Heart left ventricle (tissue), 13 donors: ENCODE results near the gene MRPS5.

ENCODE experiments used
- POLR2A ChIP-seq, 2 donors: fragments of 450-650 bp; IDR thresholded peaks; one replicate each; pipeline ENCODE4 v1.6.1; 2017; ENCODE audit warnings: antibody characterized with exemption in 2 of 2, mild to moderate bottlenecking in 2 of 2, moderate library complexity in 2 of 2
- TF ChIP-seq, protein P1 (sequence below), 12 donors: fragments of 200-600 bp; sonication (generic) in 4 of 12; IDR thresholded peaks; one replicate each; pipeline versions ENCODE4 v1.5.0 to v1.8.0; 2018 to 2022; ENCODE audit warnings: antibody characterized with exemption in 12 of 12, mild to moderate bottlenecking in 5 of 12
- donor health status: ischemic (EF 13 %, LVEDD 7.1; RV severe dilation, severe dysfunction).
- donor health status: DM: no; HTN: yes; CAD: no.
- donor health status: DM: no; HTN: no; CAD: no.
- donor health status: ischemic (EF 25% LVEDD 6.9; RV normal size, moderate dysfunction).
- donor health status: ischemic (EF 25% LVEDD 5.7; RV mildly dilated, moderate dysfunction).
- donor health status: ischemic (EF 35%, LVEDD 5.7; RV mildly dilated, moderate dysfunction).
- donor health status: nonischemic (EF 11% LVEDD 7.7; RV severe dilation, severe dysfunction).
- donor health status: DM: yes; HTN: yes; CAD: no.
- donor health status: PGD.
- donor health status: ischemic (EF 29% LVEDD 5.4; RV normal size, mild dysfunction).
- donor health status: nonischemic (EF 23%, LVEDD 6.1; RV moderate dilation, normal function).

GRCh38 chr2:95165030-95165370, 43.4 kb upstream of the MRPS5 start:
- TF ChIP-seq, protein P1, sequence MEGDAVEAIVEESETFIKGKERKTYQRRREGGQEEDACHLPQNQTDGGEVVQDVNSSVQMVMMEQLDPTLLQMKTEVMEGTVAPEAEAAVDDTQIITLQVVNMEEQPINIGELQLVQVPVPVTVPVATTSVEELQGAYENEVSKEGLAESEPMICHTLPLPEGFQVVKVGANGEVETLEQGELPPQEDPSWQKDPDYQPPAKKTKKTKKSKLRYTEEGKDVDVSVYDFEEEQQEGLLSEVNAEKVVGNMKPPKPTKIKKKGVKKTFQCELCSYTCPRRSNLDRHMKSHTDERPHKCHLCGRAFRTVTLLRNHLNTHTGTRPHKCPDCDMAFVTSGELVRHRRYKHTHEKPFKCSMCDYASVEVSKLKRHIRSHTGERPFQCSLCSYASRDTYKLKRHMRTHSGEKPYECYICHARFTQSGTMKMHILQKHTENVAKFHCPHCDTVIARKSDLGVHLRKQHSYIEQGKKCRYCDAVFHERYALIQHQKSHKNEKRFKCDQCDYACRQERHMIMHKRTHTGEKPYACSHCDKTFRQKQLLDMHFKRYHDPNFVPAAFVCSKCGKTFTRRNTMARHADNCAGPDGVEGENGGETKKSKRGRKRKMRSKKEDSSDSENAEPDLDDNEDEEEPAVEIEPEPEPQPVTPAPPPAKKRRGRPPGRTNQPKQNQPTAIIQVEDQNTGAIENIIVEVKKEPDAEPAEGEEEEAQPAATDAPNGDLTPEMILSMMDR (IDR thresholded peaks at IDR 0.05): no peak
- TF ChIP-seq POLR2A (IDR thresholded peaks at IDR 0.05): no peak
